HG03159 (cell line): ENCODE measurements around the gene MACROD2.

Source experiments
- ATAC-seq: cut with Tn5 transposase; IDR thresholded peaks from one replicate; pipeline ENCODE4 v1.9.1; 2021; ENCODE audit warnings: mild to moderate bottlenecking, moderate library complexity; ENCODE audit not compliant: unreplicated experiment

The MACROD2 gene

GRCh38 chr20:16043931-16044330 is 2048.6 kb downstream of the MACROD2 start:
- ATAC-seq = no peak

DNA sequence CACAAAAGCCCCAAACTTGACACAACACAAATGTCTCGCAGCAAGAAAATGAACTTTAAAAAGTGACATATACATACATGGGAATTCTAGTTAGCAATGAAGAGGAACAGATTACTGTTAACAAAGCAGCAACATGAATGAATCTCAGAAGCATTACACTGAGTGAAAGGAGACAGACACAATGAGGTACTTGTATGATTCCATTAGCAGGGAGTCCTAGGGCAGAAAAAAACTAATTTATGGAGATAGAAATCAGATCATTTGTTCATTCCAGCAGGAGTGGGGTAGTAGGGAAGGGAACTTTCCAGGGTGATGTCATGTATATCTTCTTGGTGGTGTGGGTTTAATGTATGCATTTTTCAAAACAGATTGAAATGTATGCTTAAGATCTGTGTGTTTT is 2053.6 kb downstream of the MACROD2 start:
- ATAC-seq = no peak

DNA sequence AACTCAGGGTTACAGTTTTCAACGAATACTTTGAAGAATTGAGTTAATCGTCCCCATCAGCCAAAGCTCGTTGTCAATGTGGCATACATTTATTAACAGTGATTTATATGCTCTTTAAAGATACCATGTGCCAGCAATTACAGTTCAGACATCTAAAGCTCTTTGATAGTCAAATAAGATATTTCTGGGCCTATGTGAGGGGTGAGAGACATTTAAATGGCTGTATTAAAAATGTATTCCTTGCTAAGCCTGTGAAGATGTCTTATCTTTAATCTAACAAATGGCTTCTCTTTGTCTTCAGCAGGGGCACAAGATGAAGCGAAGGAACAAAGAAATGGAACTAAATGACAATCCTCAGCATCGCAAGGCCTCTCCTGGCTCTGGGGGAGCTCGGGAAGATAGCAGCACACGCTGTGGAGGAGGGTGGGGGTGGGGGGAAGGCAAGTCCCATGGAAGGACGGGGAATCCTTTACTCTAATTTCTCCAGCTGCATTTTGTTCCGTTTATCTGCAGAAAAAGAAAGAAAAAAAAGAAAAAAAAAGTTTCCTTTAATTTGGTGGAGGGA is 2054.3 kb downstream of the MACROD2 start:
- no peak for ATAC-seq

- ATAC-seq = no peak
These were observed 2055.1 kb downstream of the MACROD2 start for GRCh38 chr20:16050366-16050765.

GRCh38 chr20:16051968-16052367 is 2056.7 kb downstream of the MACROD2 start:
- no peak for ATAC-seq

- no peak for ATAC-seq
These were observed 2057.1 kb downstream of the MACROD2 start for GRCh38 chr20:16052456-16052855.

GRCh38 chr20:16054985-16055384 is 2059.7 kb downstream of the MACROD2 start:
- ATAC-seq = no peak

GRCh38 chr20:16057651-16058050 is 2062.3 kb downstream of the MACROD2 start:
- no peak for ATAC-seq

DNA sequence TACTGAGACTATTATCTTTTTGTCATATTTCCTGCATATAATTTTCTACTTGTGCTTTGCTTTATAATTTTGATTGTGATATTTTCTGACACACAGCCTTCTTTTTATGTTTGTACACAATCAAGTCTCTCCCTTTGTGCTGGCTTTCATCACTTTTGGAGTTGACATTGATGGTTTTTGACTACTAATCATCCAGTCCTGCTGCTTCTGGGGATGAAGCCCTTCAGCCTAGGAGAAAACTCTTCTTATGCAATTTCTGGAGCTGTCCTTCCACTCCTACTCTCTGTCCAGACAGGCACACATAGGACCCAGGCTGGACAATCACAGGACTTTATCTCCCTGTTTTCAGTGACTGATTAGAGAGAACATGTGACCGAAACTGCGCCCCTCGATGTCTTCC is 2063.0 kb downstream of the MACROD2 start:
- no peak for ATAC-seq

GRCh38 chr20:16059841-16060240 is 2064.5 kb downstream of the MACROD2 start:
- no peak for ATAC-seq

DNA sequence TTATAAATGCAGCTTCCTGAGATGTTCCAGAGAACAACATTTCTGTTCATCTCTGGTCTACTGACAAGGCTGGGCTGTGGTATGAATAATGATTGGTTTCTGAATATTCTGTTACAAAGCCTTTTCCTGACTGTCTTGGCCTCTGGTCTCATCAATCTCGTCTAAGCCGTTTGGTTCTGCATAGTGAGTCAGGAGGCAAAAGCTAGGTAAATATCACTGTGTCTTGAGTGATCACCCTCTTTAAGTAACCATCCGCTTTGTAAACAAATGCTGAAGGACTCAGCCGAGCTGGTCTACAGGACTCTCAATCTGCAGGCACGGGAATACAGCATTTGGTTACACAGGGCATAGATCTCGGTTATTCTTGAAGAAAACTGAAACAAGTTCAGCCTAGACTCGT is 2066.0 kb downstream of the MACROD2 start:
- no peak for ATAC-seq

DNA sequence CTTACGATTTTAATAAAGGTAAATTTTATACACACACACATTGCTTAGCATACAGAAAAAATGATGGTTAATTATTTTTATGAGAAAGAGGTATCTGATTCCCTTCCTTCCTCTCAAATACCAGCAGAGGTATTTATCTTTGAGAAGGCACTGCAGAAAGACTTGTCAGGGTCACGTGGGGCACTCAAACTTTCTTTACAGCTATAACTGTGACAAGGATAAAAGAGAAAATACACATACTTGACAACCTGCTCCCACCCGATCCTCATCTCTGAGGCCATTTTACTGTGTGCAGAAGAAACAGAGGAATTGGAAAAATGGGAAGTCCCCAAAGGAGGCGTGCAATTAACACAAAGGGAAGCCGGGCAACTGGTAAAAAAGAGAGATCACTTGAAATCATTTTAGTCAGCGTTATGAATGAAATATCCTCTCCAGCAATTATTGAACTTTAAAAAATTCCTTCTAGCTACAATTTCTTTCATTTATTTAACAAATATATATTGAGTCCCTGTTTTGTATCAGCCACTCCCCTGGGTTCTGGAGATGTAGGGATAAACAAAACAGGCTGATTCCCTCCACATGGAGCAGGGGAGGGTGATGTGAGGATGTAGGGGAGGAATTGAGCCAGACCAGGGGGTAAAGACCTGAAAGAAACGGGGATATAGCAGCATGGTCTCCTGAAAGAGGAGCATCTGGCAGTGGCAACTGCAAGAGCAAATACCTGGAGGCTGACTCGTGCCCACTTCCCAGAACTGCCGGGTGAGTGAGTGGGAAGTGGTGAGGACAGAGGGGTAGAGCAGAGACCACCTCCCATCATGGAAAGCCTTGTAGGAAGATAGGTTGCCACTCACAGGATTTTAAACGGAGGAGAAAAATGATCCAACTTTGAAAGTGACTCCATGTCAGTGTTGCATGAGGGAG is 2067.6 kb downstream of the MACROD2 start:
- no peak for ATAC-seq

DNA sequence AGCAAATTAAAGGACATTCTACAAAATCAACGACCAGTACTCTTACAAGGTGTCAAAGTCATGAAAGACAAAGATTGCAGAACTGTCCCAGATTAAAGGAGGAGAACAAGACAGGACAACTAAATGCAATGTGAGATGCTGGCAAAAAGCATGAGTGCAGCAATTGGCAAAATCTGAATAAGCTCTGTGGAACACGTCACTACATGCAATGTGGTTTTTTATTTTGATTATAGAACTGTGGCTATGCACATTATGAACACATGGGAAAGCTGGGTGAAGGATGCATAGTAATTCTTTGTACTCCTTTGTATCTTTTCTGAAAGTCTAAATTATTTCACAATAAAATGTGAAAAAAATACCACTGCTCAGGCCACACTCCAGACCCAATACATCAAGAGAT is 2068.6 kb downstream of the MACROD2 start:
- no peak for ATAC-seq

DNA sequence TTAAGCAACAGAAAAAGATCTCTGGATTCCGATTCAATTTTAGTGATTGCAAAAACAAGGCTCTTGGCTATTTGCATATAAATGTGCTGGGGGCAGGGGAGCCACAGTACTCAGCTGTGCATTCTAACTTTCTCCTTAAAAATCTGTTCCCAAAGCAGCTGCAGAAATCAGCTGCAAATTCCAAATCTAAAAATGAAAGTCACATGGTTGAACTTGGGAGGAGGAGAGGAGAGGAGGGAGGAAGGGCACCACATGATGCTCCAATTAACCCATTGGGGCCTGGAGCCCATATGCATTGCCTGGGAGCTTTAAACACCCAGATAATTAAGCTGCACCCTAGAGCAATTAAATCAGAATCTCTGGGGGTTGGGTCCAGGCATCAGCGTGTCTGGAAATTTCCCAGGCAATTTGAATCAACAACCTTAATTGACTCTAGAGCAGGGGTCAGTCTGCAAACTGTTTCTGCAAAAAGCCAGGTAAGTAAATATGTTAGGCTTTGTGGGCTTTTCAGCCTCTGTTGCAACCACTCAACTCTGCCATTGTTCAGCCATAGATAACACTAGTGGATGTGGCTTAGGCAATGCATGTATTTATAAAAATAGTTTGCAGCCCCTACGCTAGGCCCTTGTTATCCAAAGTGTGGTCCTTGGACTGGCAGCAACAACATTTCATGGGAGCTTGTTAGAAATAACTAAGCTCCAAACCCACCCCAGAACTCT is 2069.8 kb downstream of the MACROD2 start:
- no peak for ATAC-seq

DNA sequence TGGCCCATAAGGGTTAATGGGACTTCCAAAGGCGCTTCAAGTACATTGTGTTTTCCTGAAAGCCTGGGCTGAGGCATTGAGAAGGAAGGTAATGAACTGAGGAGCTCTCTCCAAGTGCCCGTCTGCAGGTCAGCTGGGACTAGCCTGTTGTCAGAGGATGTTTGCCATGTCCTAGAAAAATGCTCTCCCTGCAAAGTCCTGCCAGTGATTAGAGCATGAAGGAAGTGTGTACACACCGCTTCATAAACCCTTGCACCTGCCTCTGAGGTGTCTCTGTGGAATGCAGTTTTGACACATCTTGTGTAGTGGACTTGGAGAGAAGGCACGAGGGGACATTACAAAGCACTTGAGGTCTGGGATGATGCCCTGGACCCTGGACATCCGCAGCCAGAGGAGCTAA is 2071.3 kb downstream of the MACROD2 start:
- ATAC-seq = no peak

GRCh38 chr20:16069389-16070010 is 2074.2 kb downstream of the MACROD2 start:
- peak; percentile 92 for ATAC-seq

- no peak for ATAC-seq
These were observed 2076.9 kb downstream of the MACROD2 start for GRCh38 chr20:16072220-16072619.

- no peak for ATAC-seq
These were observed 2083.0 kb downstream of the MACROD2 start for GRCh38 chr20:16078172-16078898.

- no peak for ATAC-seq
These were observed 2086.1 kb downstream of the MACROD2 start for GRCh38 chr20:16081421-16081820.

- no peak for ATAC-seq
These were observed 2086.8 kb downstream of the MACROD2 start for GRCh38 chr20:16082051-16082550.
